Heart left ventricle (tissue), 16 donors: ENCODE results near the gene QPRT. TPM values are rescaled to one million over a fixed set of nuclear protein-coding genes. Genes with fewer than 3 reads are reported as not detected.

Experiments
- ATAC-seq, 4 donors: fragments of 200-7000 bp; cut with Tn5 transposase; one replicate each; pipeline ENCODE4 v1.9.1; 2020 to 2022; ENCODE audit warnings: moderate library complexity in 4 of 4, mild to moderate bottlenecking in 3 of 4, moderate number of reproducible peaks in 1 of 4
- DNase-seq, 5 donors: peaks; one replicate each; pipeline ENCODE4 v3.0.0-alpha.2; 2020
- H3K27ac ChIP-seq, 12 donors: fragments of 200-600 bp; sonication (generic) in 4 of 12; one replicate each; pipeline versions ENCODE4 v1.5.0 to v1.8.0; 2016 to 2022; ENCODE audit warnings: mild to moderate bottlenecking in 2 of 12
- H3K27me3 ChIP-seq, 9 donors: fragments of 200-600 bp; sonication (generic) in 2 of 9; one replicate each; pipeline versions ENCODE4 v1.5.1 to v1.8.0; 2016 to 2022; ENCODE audit warnings: mild to moderate bottlenecking in 3 of 9
- H3K36me3 ChIP-seq, 9 donors: fragments of 200-600 bp; sonication (generic) in 2 of 9; one replicate each; pipeline versions ENCODE4 v1.5.0 to v1.8.0; 2018 to 2022; ENCODE audit warnings: mild to moderate bottlenecking in 2 of 9
- H3K4me1 ChIP-seq, 12 donors: fragments of 200-600 bp; sonication (generic) in 4 of 12; one replicate each; pipeline versions ENCODE4 v1.5.0 to v1.8.0; 2016 to 2022; ENCODE audit warnings: mild to moderate bottlenecking in 3 of 12
- H3K4me3 ChIP-seq, 12 donors: fragments of 200-600 bp; sonication (generic) in 4 of 12; one replicate each; pipeline versions ENCODE4 v1.5.0 to v1.8.0; 2017 to 2022; ENCODE audit warnings: mild to moderate bottlenecking in 9 of 12, moderate library complexity in 4 of 12
- H3K9me3 ChIP-seq, 12 donors: fragments of 200-600 bp; sonication (generic) in 4 of 12; one replicate each; pipeline versions ENCODE4 v1.5.0 to v1.8.0; 2016 to 2022; ENCODE audit warnings: mild to moderate bottlenecking in 1 of 12
- CTCF ChIP-seq, 12 donors: fragments of 200-600 bp; sonication (generic) in 4 of 12; IDR thresholded peaks; one replicate each; pipeline versions ENCODE4 v1.5.0 to v1.8.0; 2018 to 2022; ENCODE audit warnings: antibody characterized with exemption in 12 of 12, mild to moderate bottlenecking in 5 of 12
- POLR2A ChIP-seq, 2 donors: fragments of 450-650 bp; IDR thresholded peaks; one replicate each; pipeline ENCODE4 v1.6.1; 2017; ENCODE audit warnings: antibody characterized with exemption in 2 of 2, mild to moderate bottlenecking in 2 of 2, moderate library complexity in 2 of 2
- WGBS, 4 donors: extraction: QIAGEN DNeasy Blood & Tissue Kit in 2 of 4; methylation state at CpG; one replicate each; pipeline versions ENCODE4 v1.1.5 to v1.1.7; 2013 to 2018; 5-methylcytosine and 5-hydroxymethylcytosine counted together
- intact Hi-C, 10 donors: fragments of 100-400 bp; cut with DNase I; formaldehyde crosslinking; loops; one replicate each; pipeline versions ENCODE4 v1.11.1 to v1.14.2; 2022
- polyA plus RNA-seq, 2 donors: library from polyadenylated mRNA; stranded (reverse); fragments of 200-250 nt; gene quantifications; one replicate each; pipeline ENCODE4 v1.2.3, GENCODE V29; 2013
- total RNA-seq, 9 donors: library from RNA; depleted of rRNA in 2 of 9; stranded (reverse); fragments of >200 nt in 2 of 9; fragmentation: NEBNext Ultra II Directional in 3 of 9; extraction: Animal tissue kit (Norgen Biotek cat#: 25700) in 3 of 9; gene quantifications; one replicate each; pipeline versions ENCODE4 v1.1.0 to v1.2.4, GENCODE V29; 2016 to 2023
- donor health status: ischemic (EF 13 %, LVEDD 7.1; RV severe dilation, severe dysfunction).
- donor health status: healthy with polysubstance abuse.
- donor health status: DM: no; HTN: yes; CAD: no.
- donor health status: DM: no; HTN: no; CAD: no.
- donor health status: ischemic (EF 25% LVEDD 6.9; RV normal size, moderate dysfunction).
- donor health status: ischemic (EF 25% LVEDD 5.7; RV mildly dilated, moderate dysfunction).
- donor health status: healthy.
- donor health status: DM: yes; HTN: yes; CAD: no.
- donor health status: ischemic (EF 35%, LVEDD 5.7; RV mildly dilated, moderate dysfunction).
- donor health status: nonischemic (EF 11% LVEDD 7.7; RV severe dilation, severe dysfunction).
- donor health status: DM: yes; HTN: yes; CAD: no.
- donor health status: PGD.
- donor health status: ischemic (EF 29% LVEDD 5.4; RV normal size, mild dysfunction).
- donor health status: nonischemic (EF 23%, LVEDD 6.1; RV moderate dilation, normal function).

Gene QPRT
- total and polyA plus RNA-seq, 11 donors, result 3.6 to 36.5 (median 23.1) TPM

DNA sequence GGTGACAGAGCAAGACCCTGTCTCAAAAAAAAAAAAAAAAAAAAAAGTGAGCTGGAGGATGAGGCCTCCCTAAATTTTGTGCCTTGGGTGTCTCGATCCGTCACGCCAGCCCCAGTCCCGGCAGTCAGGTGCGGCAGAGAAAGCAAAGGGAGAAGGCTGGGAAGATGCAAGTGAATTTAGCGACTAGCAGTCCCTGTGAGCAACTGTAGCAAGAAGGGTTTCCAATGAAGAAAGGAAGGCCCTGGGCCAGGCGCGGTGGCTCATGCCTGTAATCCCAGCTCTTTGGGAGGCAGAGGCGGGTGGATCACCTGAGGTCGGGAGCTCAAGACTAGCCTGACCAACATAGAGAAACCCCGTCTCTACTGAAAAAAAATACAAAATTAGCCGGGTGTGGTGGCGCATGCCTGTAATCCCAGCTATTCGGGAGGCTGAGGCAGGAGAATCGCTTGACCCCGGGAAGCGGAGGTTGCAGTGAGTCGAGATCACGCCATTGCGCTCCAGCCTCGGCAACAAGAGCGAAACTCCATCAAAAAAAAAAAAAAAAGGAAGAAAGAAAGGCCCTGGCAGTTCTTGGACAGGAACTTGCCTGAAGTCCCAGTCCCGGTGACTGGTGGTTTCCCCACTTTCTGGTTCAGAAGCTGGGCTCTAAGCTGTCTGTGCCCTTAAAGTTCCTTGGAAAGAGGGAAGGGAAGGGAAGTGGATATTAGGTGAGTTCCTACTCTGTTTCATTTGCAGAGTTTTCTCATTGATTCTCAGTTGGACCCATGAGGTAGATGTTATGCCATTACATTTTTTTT, 1.8 kb upstream of the QPRT start:
- Histone ChIP-seq H3K27ac (no peak overlapping the region), H3K27me3 (no peaks in the 10 kb centered on the region), H3K4me3 (no peak overlapping the region), H3K36me3 (no peaks in the 10 kb centered on the region), H3K4me1 (peaks cover 0 to 32% (median 5%) of the 10 kb centered on the region in 12 donors), H3K9me3 (no peaks in the 10 kb centered on the region)
- no peak for DNase-seq
- ATAC-seq, result no peak
- TF ChIP-seq CTCF (IDR thresholded peaks at IDR 0.05), result no peak
- TF ChIP-seq POLR2A (IDR thresholded peaks at IDR 0.05), result no peak
- WGBS, 4 donors, result 94 to 95% (median 95%) methylated on average over 23 of the region's 23 CpGs
- intact Hi-C loops, result no loop called here

DNA sequence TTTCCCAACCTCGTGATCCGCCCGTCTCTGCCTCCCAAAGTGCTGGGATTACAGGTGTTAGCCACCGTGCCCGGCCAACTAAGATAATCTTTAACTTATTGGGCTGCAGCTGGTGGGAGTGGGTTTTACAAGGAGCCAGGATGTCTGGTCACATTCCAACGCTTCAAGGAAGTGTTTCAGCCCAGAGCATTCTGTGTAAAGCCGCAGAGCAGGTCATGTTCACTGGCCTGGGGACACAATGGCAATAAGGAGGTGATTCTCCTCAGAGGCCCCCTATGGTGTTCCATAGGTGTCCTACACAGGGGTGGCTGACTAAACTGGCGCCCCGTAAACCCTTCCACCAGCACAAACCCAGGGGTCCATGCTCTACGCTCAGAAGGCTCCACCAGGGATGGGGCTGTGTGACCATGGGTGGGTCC, 1.2 kb downstream of the QPRT start:
- intact Hi-C loops, result no loop called here
- no peak overlapping the region for H3K27ac ChIP-seq
- no peak for ATAC-seq
- TF ChIP-seq POLR2A (IDR thresholded peaks at IDR 0.05) (no peak), CTCF (IDR thresholded peaks at IDR 0.05) (no peak)
- DNase-seq, result no peak
- H3K9me3 ChIP-seq, result no peaks in the 10 kb centered on the region
- H3K4me3 ChIP-seq, result peak overlapping the region in 4 of 12 donors; percentile 41 to 59 (median 49)
- peaks cover 0 to 3% (median 0%) of the 10 kb centered on the region in 9 donors for H3K36me3 ChIP-seq
- WGBS, 4 donors, result 73 to 85% (median 77%) methylated on average over 9 to 10 of the region's 10 CpGs
- H3K4me1 ChIP-seq, result peaks cover 0 to 24% (median 3%) of the 10 kb centered on the region in 12 donors
- no peaks in the 10 kb centered on the region for H3K27me3 ChIP-seq

DNA sequence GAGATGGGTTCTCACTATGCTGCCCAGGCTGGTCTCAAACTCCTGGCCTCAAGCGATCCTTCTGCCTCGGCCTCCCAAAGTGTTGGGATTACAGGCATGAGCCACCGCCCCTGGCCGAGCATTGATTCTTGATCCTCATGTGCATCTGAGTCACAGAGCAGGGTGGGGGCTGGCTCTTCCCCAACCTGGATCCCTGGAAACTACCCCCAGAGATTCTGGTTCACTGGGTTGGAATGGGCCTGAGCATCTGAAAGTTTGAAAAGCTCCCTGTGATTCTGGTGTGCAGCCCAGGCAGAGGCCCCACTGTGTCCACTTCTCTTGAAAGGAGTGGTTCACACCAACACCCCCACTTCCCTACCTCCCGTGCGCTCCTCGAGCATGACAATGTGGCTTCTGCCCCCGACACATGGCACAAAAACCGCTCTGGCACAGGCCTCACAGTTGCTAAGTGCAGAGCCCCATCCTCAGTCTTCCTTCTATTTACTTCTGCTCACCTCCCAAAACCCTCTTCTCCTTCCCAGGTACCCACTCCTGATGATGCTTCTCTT, 4.6 kb downstream of the QPRT start:
- no peak for TF ChIP-seq CTCF (IDR thresholded peaks at IDR 0.05)
- no peak for TF ChIP-seq POLR2A (IDR thresholded peaks at IDR 0.05)
- Histone ChIP-seq H3K4me1 (peaks cover 0 to 21% (median 2%) of the 10 kb centered on the region in 12 donors), H3K27me3 (no peaks in the 10 kb centered on the region), H3K36me3 (peaks cover 0 to 3% (median 0%) of the 10 kb centered on the region in 9 donors), H3K27ac (no peak overlapping the region), H3K4me3 (no peak overlapping the region), H3K9me3 (no peaks in the 10 kb centered on the region)
- ATAC-seq (no peak), DNase-seq (no peak)
- intact Hi-C loops, result no loop called here
- WGBS, 4 donors, result 92 to 94% (median 93%) methylated on average over 9 of the region's 9 CpGs

GRCh38 chr16:29684679-29685078, 5.7 kb downstream of the QPRT start:
- no peak overlapping the region for H3K27ac ChIP-seq
- DNase-seq, result no peak
- no peaks in the 10 kb centered on the region for H3K27me3 ChIP-seq
- intact Hi-C loops, result no loop called here
- no peak overlapping the region for H3K4me3 ChIP-seq
- no peak for ATAC-seq
- H3K4me1 ChIP-seq, result peaks cover 0 to 11% (median 0%) of the 10 kb centered on the region in 12 donors
- no peaks in the 10 kb centered on the region for H3K9me3 ChIP-seq
- TF ChIP-seq POLR2A (IDR thresholded peaks at IDR 0.05), result no peak
- no peak for TF ChIP-seq CTCF (IDR thresholded peaks at IDR 0.05)
- 86 to 93% (median 91%) methylated on average over 9 to 10 of the region's 10 CpGs for WGBS, 4 donors
- peaks cover 0 to 3% (median 0%) of the 10 kb centered on the region in 9 donors for H3K36me3 ChIP-seq
